MM.1S (cell line): ENCODE measurements around the gene TM7SF3.

Source experiments
- CTCF ChIP-seq: fragments of 300-600 bp; sonication (generic); IDR thresholded peaks from 2 replicates; pipeline ENCODE4 v1.5.1; 2016; ENCODE audit warnings: antibody characterized with exemption, low read length, mixed read lengths
- EZH2phosphoT487 ChIP-seq: fragments of 300-600 bp; sonication (generic); IDR thresholded peaks from 2 replicates; pipeline ENCODE4 v1.6.1; 2018; ENCODE audit warnings: antibody characterized with exemption, low read length

- no peak for TF ChIP-seq CTCF
- no peak for TF ChIP-seq EZH2phosphoT487
These were observed 26.4 kb downstream of the TM7SF3 start for GRCh38 chr12:26987634-26988424.
